Neural progenitor cell (in vitro differentiated cells): ENCODE measurements around the gene SAMD8. TPM values are rescaled to one million over a fixed set of nuclear protein-coding genes. Genes with fewer than 3 reads are reported as not detected.
"Not testable (repeated sequence)": the region's sequence is repeated elsewhere in the genome, so short reads cannot be mapped to it uniquely, and the experiment has no call there.

Experiments used
- DNase-seq: peaks from one replicate; pipeline ENCODE4 v3.0.0-alpha.2; 2016; ENCODE audit warnings: low spot score
- H2AFZ ChIP-seq: fragments of 200-600 bp; sonication (generic); replicated peaks from 2 replicates; pipeline ENCODE4 v1.6.1; 2016; ENCODE audit warnings: antibody characterized with exemption
- H3F3A ChIP-seq: fragments of 200-600 bp; sonication (generic); 2 replicates; pipeline ENCODE4 v1.6.1; 2016; ENCODE audit warnings: antibody characterized with exemption, low read depth
- H3K27ac ChIP-seq: fragments of 200-600 bp; sonication (generic); 2 replicates; pipeline ENCODE4 v1.5.1; 2016; ENCODE audit warnings: mild to moderate bottlenecking
- H3K27me3 ChIP-seq: fragments of 200-600 bp; sonication (generic); 2 replicates; pipeline ENCODE4 v1.6.1; 2016; ENCODE audit warnings: mild to moderate bottlenecking, moderate library complexity
- H3K36me3 ChIP-seq: fragments of 200-600 bp; sonication (generic); 2 replicates; pipeline ENCODE4 v1.5.1; 2016
- H3K4me1 ChIP-seq: fragments of 200-600 bp; sonication (generic); 2 replicates; pipeline ENCODE4 v1.6.1; 2016; ENCODE audit warnings: mixed run types
- H3K4me2 ChIP-seq: fragments of 200-600 bp; sonication (generic); 2 replicates; pipeline ENCODE4 v1.6.1; 2016
- H3K4me3 ChIP-seq: fragments of 200-600 bp; sonication (generic); 2 replicates; pipeline ENCODE4 v1.5.1; 2016
- H3K79me2 ChIP-seq: fragments of 200-600 bp; sonication (generic); 2 replicates; pipeline ENCODE4 v1.6.1; 2016; ENCODE audit warnings: low read depth
- H3K9ac ChIP-seq: fragments of 200-600 bp; sonication (generic); 2 replicates; pipeline ENCODE4 v1.6.1; 2016
- H3K9me3 ChIP-seq: fragments of 200-600 bp; sonication (generic); 2 replicates; pipeline ENCODE4 v1.5.1; 2016; ENCODE audit warnings: low read depth
- H4K20me1 ChIP-seq: fragments of 200-600 bp; sonication (generic); 2 replicates; pipeline ENCODE4 v1.6.1; 2016; ENCODE audit warnings: low read depth
- H3K27ac Mint-ChIP-seq: 3 replicates; pipeline ENCODE4 v1.8.0; 2021; ENCODE audit warnings: mixed read lengths
- H3K27me3 Mint-ChIP-seq: 2 replicates; pipeline ENCODE4 v1.8.0; 2022; ENCODE audit warnings: low read depth, mild to moderate bottlenecking, inconsistent platforms, moderate library complexity, mixed read lengths; ENCODE audit not compliant: insufficient read depth
- H3K36me3 Mint-ChIP-seq: 3 replicates; pipeline ENCODE4 v1.8.0; 2021; ENCODE audit warnings: mixed read lengths
- H3K4me1 Mint-ChIP-seq: 3 replicates; pipeline ENCODE4 v1.8.0; 2021; ENCODE audit warnings: mixed read lengths
- H3K4me3 Mint-ChIP-seq: 3 replicates; pipeline ENCODE4 v1.8.0; 2021; ENCODE audit warnings: mild to moderate bottlenecking, moderate library complexity, mixed read lengths
- H3K9me3 Mint-ChIP-seq: 3 replicates; pipeline ENCODE4 v1.8.0; 2020; ENCODE audit warnings: mixed read lengths
- CTCF ChIP-seq: fragments of 200-600 bp; sonication (generic); IDR thresholded peaks from 2 replicates; pipeline ENCODE4 v1.5.1; 2017; ENCODE audit warnings: antibody characterized with exemption, mild to moderate bottlenecking
- EZH2 ChIP-seq: fragments of 200-600 bp; sonication (generic); IDR thresholded peaks from 2 replicates; pipeline ENCODE4 v1.6.1; 2017; ENCODE audit warnings: antibody characterized with exemption, mild to moderate bottlenecking, moderate library complexity
- EZH2phosphoT487 ChIP-seq: fragments of 200-600 bp; sonication (generic); IDR thresholded peaks from 2 replicates; pipeline ENCODE4 v1.6.1; 2017; ENCODE audit warnings: antibody characterized with exemption
- total RNA-seq: library from RNA; depleted of rRNA; stranded (reverse); fragments of >200 nt; gene quantifications from 2 replicates; pipeline ENCODE4 v1.2.3, GENCODE V29; 2015; ENCODE audit warnings: low replicate concordance

SAMD8 gene
- total RNA-seq, 1 donor from 2014 or later: 39.5 TPM

- Mint-ChIP-seq H3K27me3 (peaks cover 4% of the 10 kb centered on the region), H3K36me3 (no peaks in the 10 kb centered on the region), H3K4me3 (no peak overlapping the region), H3K27ac (no peak overlapping the region), H3K9me3 (no peaks in the 10 kb centered on the region), H3K4me1 (peaks cover 11% of the 10 kb centered on the region)
- no peak for TF ChIP-seq EZH2phosphoT487
- Histone ChIP-seq H3K27ac (no peak overlapping the region), H3K4me1 (peaks cover 11% of the 10 kb centered on the region), H3K4me2 (no peak overlapping the region), H3F3A (peaks cover 9% of the 10 kb centered on the region), H3K4me3 (no peak overlapping the region), H3K36me3 (no peaks in the 10 kb centered on the region), H2AFZ (no peak overlapping the region), H4K20me1 (peaks cover 1% of the 10 kb centered on the region), H3K79me2 (peaks cover 4% of the 10 kb centered on the region), H3K27me3 (no peaks in the 10 kb centered on the region), H3K9me3 (no peaks in the 10 kb centered on the region), H3K9ac (no peak overlapping the region)
- no peak for DNase-seq
Observed at GRCh38 chr10:75205908-75206307, 94.5 kb downstream of the SAMD8 start.

GRCh38 chr10:75206638-75207037, 95.2 kb downstream of the SAMD8 start:
- H3K27me3 Mint-ChIP-seq, DNase-seq, H2AFZ ChIP-seq, H3K27ac Mint-ChIP-seq, H3K9ac ChIP-seq, H3K4me2 ChIP-seq, H3K27ac ChIP-seq, H3K4me3 ChIP-seq, H3K9me3 Mint-ChIP-seq, H3K36me3 Mint-ChIP-seq, H3K27me3 ChIP-seq, H3K36me3 ChIP-seq, H3K4me3 Mint-ChIP-seq, H3K9me3 ChIP-seq, H3F3A ChIP-seq, H4K20me1 ChIP-seq: not testable (repeated sequence)
- Histone ChIP-seq H3K79me2 (peaks cover 11% of the 10 kb centered on the region), H3K4me1 (peaks cover 11% of the 10 kb centered on the region)
- peaks cover 15% of the 10 kb centered on the region for H3K4me1 Mint-ChIP-seq

GRCh38 chr10:75207079-75207856, 95.8 kb downstream of the SAMD8 start:
- no peak overlapping the region for H3K9ac ChIP-seq
- no peak overlapping the region for H3K4me3 Mint-ChIP-seq
- peaks cover 4% of the 10 kb centered on the region for H3K27me3 Mint-ChIP-seq
- H3K9me3 ChIP-seq: no peaks in the 10 kb centered on the region
- H4K20me1 ChIP-seq: peaks cover 15% of the 10 kb centered on the region
- peak overlapping the region; percentile 4 for H3K27ac Mint-ChIP-seq
- H3K4me1 Mint-ChIP-seq: peaks cover 22% of the 10 kb centered on the region
- peaks cover 5% of the 10 kb centered on the region for H3K36me3 Mint-ChIP-seq
- peaks cover 18% of the 10 kb centered on the region for H3K79me2 ChIP-seq
- no peak for DNase-seq
- H3K4me2 ChIP-seq: no peak overlapping the region
- H3K36me3 ChIP-seq: no peaks in the 10 kb centered on the region
- no peaks in the 10 kb centered on the region for H3K9me3 Mint-ChIP-seq
- H3K4me1 ChIP-seq: peaks cover 18% of the 10 kb centered on the region
- TF ChIP-seq EZH2 (no peak), CTCF (no peak), EZH2phosphoT487 (no peak)
- no peaks in the 10 kb centered on the region for H3K27me3 ChIP-seq
- H3K4me3 ChIP-seq: no peak overlapping the region
- H3F3A ChIP-seq: peaks cover 9% of the 10 kb centered on the region
- no peak overlapping the region for H2AFZ ChIP-seq
- H3K27ac ChIP-seq: no peak overlapping the region

- Histone ChIP-seq H3F3A (peaks cover 9% of the 10 kb centered on the region), H3K36me3 (peaks cover 3% of the 10 kb centered on the region), H3K4me2 (no peak overlapping the region), H2AFZ (no peak overlapping the region), H3K27ac (no peak overlapping the region), H3K9me3 (no peaks in the 10 kb centered on the region), H3K27me3 (no peaks in the 10 kb centered on the region), H3K4me3 (no peak overlapping the region), H3K9ac (no peak overlapping the region), H4K20me1 (peaks cover 19% of the 10 kb centered on the region), H3K4me1 (peaks cover 18% of the 10 kb centered on the region), H3K79me2 (peaks cover 23% of the 10 kb centered on the region)
- Mint-ChIP-seq H3K27me3 (peaks cover 4% of the 10 kb centered on the region), H3K4me1 (peaks cover 27% of the 10 kb centered on the region), H3K27ac (no peak overlapping the region), H3K36me3 (peaks cover 10% of the 10 kb centered on the region), H3K9me3 (no peaks in the 10 kb centered on the region), H3K4me3 (peak overlapping the region; percentile 12)
- TF ChIP-seq EZH2phosphoT487 (no peak), EZH2 (no peak), CTCF (no peak)
- no peak for DNase-seq
Observed at GRCh38 chr10:75207857-75208144, 96.3 kb downstream of the SAMD8 start.
